HAP-1 (cell line): ENCODE data around the gene EPHB3.

Experiments
- DNase-seq, 2 experiments: peaks; one replicate each; pipeline ENCODE4 v3.0.0-alpha.2; 2016 to 2020; ENCODE audit warnings: low spot score in 2 of 2
- H3K27me3 ChIP-seq: fragments of 250-450 bp; sonication (Bioruptor Pico); 2 replicates; pipeline ENCODE4 v1.5.1; 2020; ENCODE audit warnings: low read depth, mild to moderate bottlenecking, moderate library complexity
- H3K36me3 ChIP-seq: fragments of 250-450 bp; sonication (Bioruptor Pico); replicated peaks from 2 replicates; pipeline ENCODE4 v1.5.1; 2020; ENCODE audit warnings: mild to moderate bottlenecking
- H3K4me1 ChIP-seq: fragments of 250-450 bp; sonication (Bioruptor Pico); 2 replicates; pipeline ENCODE4 v1.5.1; 2020; ENCODE audit warnings: mild to moderate bottlenecking
- H3K4me3 ChIP-seq: fragments of 250-450 bp; sonication (Bioruptor Pico); 2 replicates; pipeline ENCODE4 v1.5.1; 2020; ENCODE audit warnings: mild to moderate bottlenecking, moderate library complexity
- H3K9me3 ChIP-seq: fragments of 250-450 bp; sonication (Bioruptor Pico); 2 replicates; pipeline ENCODE4 v1.5.1; 2020; ENCODE audit warnings: mild to moderate bottlenecking, moderate library complexity
- in situ Hi-C: fragments of 300-500 bp; cut with MboI; formaldehyde crosslinking; loops from 3 replicates; pipeline ENCODE4 v1.14.3; 2020; ENCODE audit warnings: low sequenced_read_pairs, inconsistent platforms, mixed read lengths

Gene EPHB3

DNA sequence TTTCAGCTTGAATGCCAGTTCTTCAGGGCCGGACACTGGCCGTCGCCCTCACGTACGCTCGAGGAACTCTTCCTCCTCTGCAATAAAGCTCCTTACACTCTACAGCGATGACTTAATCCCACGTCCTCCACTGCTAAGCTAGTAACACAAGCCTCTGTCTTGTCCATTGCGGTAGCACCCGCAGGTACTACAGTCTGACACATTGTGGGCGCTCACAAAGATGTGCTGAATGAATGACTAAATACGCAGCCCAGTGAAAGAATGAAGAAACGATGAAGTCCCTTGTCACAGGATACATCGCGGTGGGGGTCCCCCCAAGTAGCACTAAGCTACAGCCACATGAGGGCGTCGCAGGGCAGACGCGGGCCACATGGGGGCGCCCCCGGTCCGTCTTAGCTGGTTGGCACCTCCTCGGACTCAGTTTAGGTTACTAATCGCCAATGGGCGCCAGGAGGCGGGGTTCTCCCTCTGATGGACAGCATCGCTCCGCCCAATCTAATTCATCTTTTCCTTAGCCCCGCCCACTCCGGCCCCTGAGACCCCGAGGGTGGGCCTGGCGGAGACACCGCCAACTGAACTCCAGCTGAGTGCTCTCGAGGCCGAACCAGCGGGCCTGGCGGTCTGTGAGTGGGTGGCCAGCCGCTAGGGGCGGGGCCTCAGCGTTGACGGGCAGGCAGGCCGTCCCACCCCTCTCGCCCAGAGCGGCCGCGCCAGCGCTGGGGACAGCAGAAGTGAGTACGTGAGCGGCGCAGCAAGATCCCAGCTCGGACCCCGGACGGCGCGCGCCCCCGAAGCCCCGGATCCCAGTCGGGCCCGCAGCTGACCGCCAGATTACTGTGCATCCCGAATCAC is at the start of gene EPHB3:
Gene EPHB3 (plus strand): TSS at position 725 of the 852 bp plus-strand sequence. CDS start 451 bp downstream, outside the sequence.
- peak; percentile 97 to 99 for DNase-seq
- no peaks in the 10 kb centered on the region for H3K27me3 ChIP-seq
- peak within 1 kb of the TSS; percentile 85 for H3K4me3 ChIP-seq
- peaks cover 31% of the 10 kb centered on the region for H3K4me1 ChIP-seq
- in situ Hi-C loops: no loop called here
- no peaks in the 10 kb centered on the region for H3K9me3 ChIP-seq
- H3K36me3 ChIP-seq: no peaks in the 10 kb centered on the region

DNA sequence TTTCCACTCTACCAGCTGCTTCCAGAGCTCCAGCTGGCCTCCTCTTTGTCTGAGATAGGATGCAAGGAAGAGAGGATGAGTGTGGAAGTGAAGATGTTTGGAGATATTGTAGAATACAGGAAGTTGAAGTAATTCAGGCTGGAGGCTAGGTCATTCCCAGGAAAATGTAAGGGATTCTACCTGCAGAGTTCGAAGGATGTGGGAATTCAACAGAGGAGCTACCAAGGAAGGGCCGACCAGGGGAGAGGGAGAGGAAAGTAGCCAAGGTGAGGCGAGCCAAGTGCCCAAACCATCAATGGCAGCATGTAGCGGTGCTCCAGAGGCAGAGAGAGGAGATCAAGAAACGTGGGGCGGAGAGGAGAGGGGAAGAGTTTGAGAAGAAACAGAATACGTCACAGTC is 49.0 kb upstream of the EPHB3 start:
- in situ Hi-C loops: no loop called here
- Histone ChIP-seq H3K4me1 (peaks cover 7% of the 10 kb centered on the region), H3K27me3 (peaks cover 17% of the 10 kb centered on the region), H3K4me3 (no peak overlapping the region), H3K9me3 (no peaks in the 10 kb centered on the region), H3K36me3 (no peaks in the 10 kb centered on the region)
- no peak for DNase-seq

DNA sequence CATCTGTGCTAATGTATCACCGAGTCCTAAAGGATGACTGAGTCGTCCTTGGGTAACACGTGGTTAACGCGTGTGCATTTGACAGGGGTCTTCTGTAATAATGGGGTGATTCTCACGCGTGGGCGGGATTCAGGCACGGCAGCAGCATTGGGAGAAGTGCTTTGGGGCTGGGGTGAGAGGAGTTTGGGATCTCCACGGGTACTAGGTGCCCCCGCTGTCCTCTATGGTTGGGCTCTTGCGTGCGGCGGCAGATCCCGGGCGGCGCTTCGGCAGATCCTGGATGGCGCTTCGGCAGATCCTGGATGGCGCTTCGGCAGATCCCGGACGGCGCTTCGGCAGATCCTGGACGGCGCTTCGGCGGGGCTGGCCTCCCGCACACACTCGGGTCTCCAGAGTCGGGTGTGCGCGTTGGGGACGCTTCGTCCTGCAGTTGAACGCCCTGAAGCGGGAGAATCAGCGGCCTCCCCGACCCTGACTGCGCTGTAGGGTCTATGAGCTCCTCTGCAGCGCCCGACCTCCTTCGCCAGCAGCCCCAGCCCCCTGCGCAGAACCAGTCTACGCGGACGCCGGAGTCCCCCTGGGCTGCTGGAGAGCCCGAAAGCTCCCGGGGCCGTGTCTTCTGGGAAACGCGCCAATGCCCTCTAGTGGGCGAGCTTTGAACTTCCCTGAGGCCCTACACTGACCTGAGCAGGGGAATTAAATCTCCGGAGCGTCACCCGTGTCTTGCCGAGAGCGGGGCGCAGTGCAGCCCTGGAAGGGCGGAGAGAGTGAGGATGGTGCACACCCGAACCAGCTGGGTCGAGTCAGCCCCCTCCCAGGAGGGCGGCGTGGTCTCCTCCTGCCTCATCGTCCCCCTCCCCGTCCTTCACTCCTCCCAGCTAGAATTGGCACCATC is 48.1 kb upstream of the EPHB3 start:
- H3K9me3 ChIP-seq: no peaks in the 10 kb centered on the region
- peaks cover 7% of the 10 kb centered on the region for H3K4me1 ChIP-seq
- no peaks in the 10 kb centered on the region for H3K36me3 ChIP-seq
- H3K27me3 ChIP-seq: peaks cover 25% of the 10 kb centered on the region
- DNase-seq: peak; percentile 79 to 94
- in situ Hi-C loops: no loop called here
- peak overlapping the region; percentile 21 for H3K4me3 ChIP-seq

DNA sequence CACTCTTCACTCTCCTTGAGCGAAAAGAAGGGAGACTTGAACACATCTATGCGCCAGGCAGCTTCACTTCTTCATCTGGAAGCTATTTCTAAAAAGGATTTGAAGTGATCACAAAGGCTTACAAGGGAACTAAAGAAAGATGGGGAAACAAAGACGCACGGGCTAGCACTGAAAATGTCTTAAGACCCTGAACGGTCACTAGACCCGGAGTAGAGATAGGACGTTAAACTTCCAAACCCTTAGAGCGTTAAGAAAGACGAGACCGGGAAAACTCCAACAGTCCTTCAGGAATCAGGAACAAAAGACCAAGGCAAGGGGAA is 47.5 kb upstream of the EPHB3 start:
- no peak for DNase-seq
- H3K36me3 ChIP-seq: no peaks in the 10 kb centered on the region
- peak overlapping the region; percentile 21 for H3K4me3 ChIP-seq
- peaks cover 25% of the 10 kb centered on the region for H3K27me3 ChIP-seq
- in situ Hi-C loops: no loop called here
- peaks cover 7% of the 10 kb centered on the region for H3K4me1 ChIP-seq
- no peaks in the 10 kb centered on the region for H3K9me3 ChIP-seq

DNA sequence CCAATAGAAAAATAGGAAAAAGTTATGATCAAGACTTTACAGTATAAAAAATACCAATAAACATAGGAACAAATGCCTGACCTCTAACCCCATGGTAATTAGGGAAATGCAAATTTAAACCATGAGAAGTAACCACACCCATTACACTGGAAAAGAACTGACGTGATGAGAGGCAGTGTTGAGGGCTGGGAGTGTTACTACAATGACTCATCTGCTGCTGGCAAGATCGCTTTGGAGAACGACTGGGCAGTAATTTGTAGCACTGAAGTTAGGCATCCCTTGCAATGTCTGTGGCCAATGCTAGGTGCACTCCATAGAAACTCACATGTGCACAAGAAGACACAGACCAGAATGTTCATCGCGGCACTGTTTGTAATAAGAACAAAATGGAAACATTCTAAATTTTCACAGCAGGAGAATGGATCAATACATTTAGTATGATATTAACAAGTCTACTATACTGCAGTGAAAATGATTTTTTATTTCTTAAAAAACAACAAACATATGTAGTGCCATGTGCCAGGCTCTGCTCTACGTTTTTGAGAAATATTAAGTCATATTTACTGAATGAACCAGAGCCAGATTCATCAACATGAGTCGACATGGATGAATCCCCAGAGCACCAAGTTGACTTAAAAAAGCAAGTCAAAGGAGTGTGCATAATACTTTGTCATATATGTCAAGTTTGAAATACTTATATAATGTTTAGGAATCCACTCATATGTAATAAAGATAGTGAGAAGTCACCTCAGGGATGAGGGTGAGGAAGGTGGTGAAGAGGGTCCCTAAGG is 37.6 kb upstream of the EPHB3 start:
- peaks cover 4% of the 10 kb centered on the region for H3K4me1 ChIP-seq
- H3K27me3 ChIP-seq: no peaks in the 10 kb centered on the region
- DNase-seq: no peak
- no peak overlapping the region for H3K4me3 ChIP-seq
- no peaks in the 10 kb centered on the region for H3K36me3 ChIP-seq
- no peaks in the 10 kb centered on the region for H3K9me3 ChIP-seq
- in situ Hi-C loops: no loop called here

DNA sequence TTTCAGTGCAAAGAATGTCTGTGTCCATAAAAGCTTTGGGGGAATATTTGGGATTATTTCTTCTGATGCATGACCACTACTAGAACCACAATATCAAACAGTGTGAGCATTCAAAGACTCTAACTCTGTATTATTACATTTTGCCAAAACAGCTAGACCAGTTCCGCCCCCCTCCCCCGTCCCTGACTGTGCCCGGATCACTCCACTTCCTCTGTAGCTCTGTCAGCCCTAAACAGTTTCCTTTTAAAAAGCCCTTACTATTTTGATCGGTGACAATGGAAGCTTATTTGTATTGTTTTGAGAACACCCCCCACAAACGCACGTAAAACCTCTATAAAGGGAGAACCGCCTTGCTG is 36.6 kb upstream of the EPHB3 start:
- Histone ChIP-seq H3K4me1 (peaks cover 4% of the 10 kb centered on the region), H3K36me3 (no peaks in the 10 kb centered on the region), H3K9me3 (no peaks in the 10 kb centered on the region), H3K4me3 (peak overlapping the region; percentile 32), H3K27me3 (no peaks in the 10 kb centered on the region)
- DNase-seq: peak; percentile 12 to 22
- in situ Hi-C loops: loop anchor here (25.0 kb wide), 1 partner anchor 638 kb away; the partner anchor contains the start of gene PARL

DNA sequence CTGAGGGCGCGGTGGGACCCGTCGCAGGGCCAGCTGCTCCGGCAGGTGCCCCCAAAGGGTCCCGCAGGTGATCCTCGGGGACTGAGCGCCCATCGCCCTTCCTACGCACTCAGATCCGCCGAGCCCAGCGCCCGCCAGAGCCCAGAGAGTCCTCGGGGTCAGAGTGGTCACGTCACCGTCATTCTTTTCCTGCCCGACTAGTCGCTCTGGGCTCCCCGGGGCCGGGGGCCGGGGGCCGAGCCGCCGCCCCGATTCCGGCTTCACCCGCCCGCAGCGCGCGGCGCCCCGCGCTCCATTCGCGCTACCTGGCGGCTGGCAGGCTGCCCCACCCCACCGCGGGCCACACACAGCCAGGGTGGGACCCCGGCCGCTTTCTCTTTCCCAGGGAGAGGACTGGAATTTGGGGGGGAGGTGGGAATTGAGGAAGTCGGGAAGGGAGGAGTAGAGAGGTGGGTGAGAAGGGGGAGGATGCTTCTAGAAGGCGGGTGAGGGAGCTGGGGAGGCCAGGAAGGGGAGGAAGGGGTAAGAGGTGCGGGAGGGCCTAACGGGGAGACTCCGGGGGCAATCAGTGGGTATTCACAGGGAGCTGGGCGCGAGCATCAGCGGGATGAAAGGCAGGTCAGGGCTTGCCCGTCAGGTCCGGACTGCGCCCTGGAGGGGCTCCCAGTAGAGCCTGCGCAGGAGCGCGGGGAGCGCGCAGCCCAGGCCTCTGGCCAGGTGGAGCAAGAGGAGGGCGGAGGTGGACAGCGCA is 36.1 kb upstream of the EPHB3 start:
- in situ Hi-C loops: loop anchor here (25.0 kb wide), 1 partner anchor 638 kb away; the partner anchor contains the start of gene PARL
- peak in 1 of 2 experiments; percentile 21 for DNase-seq
- Histone ChIP-seq H3K27me3 (no peaks in the 10 kb centered on the region), H3K4me1 (peaks cover 4% of the 10 kb centered on the region), H3K9me3 (no peaks in the 10 kb centered on the region), H3K36me3 (no peaks in the 10 kb centered on the region), H3K4me3 (peak overlapping the region; percentile 32)

DNA sequence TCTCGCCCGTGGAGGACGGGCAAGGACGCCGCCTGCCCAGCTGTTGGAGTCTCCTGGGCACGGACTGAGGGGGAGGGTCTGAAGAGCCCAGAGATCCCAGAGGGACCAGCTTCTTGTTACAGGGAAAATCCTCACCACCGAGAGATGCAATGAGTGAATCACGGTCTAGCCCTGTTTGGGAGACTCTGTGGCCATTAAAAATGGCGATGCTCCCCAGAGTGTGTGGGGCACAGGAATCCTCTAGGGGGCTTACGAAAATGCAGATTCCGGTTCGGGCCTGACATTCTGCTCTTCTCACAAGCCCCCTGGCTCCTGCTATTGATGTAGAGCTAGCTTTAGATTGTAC is 35.5 kb upstream of the EPHB3 start:
- no peak for DNase-seq
- no peaks in the 10 kb centered on the region for H3K9me3 ChIP-seq
- H3K4me3 ChIP-seq: no peak overlapping the region
- no peaks in the 10 kb centered on the region for H3K27me3 ChIP-seq
- no peaks in the 10 kb centered on the region for H3K36me3 ChIP-seq
- peaks cover 4% of the 10 kb centered on the region for H3K4me1 ChIP-seq
- in situ Hi-C loops: loop anchor here (25.0 kb wide), 1 partner anchor 639 kb away; the partner anchor contains the start of gene PARL

DNA sequence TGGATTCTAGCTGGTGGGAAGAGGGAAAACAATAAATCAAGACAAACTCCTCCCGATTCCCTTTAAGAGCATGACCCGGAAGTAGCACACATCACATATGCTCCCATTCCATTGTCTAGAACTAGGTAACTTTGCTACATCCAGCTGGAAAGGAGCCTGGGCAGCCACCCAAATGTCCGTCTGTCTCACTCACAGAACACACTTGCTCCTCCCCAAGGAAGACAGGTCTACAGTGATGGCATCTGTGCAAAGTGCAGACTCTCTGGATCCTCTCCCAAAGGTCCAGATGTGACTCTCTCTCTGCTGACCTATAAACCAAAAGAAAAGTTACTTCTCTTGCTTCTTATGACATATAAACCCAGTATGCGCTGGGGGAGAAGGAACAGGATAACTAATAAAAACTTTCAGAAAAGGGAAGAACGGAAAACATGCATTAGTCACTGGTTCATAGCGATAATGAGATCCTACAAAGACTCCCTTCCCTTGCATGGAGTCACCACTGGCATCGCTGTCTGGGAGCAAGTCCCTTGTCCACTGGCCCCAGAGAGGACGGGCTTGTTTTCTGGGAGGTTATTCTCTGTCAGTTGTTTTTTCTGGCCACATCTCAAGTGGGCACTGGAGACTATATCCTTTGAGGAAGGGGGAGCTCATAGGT is 29.8 kb upstream of the EPHB3 start:
- in situ Hi-C loops: loop anchor here (25.0 kb wide), 1 partner anchor 644 kb away; the partner anchor contains the start of gene PARL

DNA sequence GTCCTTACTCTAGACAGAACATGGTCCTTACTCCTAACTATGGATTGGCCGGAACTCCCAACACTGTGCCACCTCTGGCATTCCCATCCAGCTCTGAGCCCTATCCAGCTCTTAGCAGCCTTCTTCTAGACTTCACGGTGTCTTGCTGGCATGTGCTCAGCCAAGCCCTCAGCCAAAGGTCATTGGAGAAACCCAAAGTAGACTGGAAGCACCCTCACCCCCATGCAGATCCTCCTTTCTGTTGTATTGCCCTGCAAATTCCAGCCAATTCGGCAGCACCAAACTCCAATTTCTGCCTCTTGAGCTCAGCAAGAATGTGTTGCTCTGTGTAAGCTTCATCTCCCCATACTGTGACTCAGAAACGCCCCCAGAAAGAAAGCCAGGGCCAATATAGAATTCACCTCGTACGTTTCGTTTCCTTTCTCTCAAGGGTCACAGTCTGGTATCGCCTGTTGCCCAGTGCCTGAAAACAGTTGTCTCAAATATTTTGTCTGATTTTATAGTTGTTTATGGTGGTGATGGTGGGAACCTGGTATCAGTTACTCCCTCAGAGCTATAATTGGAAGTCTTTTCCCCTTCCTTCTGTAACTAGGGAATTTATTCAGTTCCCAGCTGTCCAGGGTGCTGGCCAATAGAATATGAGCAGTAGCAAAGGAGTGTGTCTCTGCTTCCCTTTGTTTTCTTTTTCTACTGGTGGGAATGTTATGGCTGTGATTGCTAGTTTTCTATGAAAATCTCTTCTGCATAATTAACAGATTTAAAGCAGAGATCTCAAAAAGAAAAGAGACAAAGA is 28.4 kb upstream of the EPHB3 start:
- no peak for DNase-seq
- in situ Hi-C loops: loop anchor here (25.0 kb wide), 1 partner anchor 646 kb away; the partner anchor contains the start of gene PARL
- H3K4me1 ChIP-seq: no peaks in the 10 kb centered on the region
- no peaks in the 10 kb centered on the region for H3K36me3 ChIP-seq
- H3K9me3 ChIP-seq: no peaks in the 10 kb centered on the region
- H3K4me3 ChIP-seq: no peak overlapping the region
- 0 out of 2 replicates have a peak, but pooled peaks cover 2% of the 10 kb centered on the region for H3K27me3 ChIP-seq

More for the DNA sequence above, 29.8 kb upstream of the EPHB3 start:
- Histone ChIP-seq H3K36me3 (no peaks in the 10 kb centered on the region), H3K27me3 (0 out of 2 replicates have a peak, but pooled peaks cover 2% of the 10 kb centered on the region), H3K4me1 (no peaks in the 10 kb centered on the region), H3K4me3 (no peak overlapping the region), H3K9me3 (no peaks in the 10 kb centered on the region)
- DNase-seq: no peak

DNA sequence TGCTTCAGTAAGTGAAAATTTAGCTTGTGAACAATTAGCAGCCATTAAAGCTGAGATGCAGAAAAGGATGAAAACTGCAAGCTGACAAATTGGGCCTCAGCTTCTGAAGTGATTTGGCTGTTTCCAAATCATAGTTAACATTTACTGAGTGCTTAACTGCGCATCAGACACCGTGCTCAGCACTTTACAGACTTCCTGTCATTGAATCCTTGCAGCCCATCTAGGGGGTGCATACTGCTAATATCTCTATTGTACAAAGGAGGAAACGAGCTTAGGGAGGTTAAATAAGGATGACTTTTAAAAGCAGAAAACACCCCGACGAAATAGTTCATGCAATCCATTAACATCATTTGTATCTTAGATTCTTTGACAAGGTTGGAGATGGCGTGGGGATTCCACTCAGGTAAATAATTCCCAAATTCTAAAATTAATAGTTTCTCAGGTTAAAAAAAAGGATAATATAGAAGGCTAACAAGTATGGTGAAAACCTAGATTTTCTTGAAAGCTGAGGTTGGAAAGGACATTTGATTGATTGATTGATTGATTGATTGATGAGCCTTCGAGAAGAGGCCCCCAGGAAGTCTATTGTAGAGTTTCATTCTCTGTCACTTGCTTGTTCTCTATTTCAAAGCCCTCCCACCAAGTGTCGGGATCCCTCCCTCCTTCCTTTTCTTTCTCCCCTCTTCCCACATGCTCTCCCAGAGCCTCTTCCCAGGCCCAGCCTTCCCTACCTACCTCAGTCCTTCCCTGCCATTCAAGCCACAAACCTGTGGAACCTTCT is 23.5 kb upstream of the EPHB3 start:
- Histone ChIP-seq H3K36me3 (no peaks in the 10 kb centered on the region), H3K4me3 (no peak overlapping the region), H3K9me3 (no peaks in the 10 kb centered on the region), H3K27me3 (no peaks in the 10 kb centered on the region; the same call in 1 of the 2 replicates), H3K4me1 (no peaks in the 10 kb centered on the region)
- in situ Hi-C loops: loop anchor here (25.0 kb wide), 1 partner anchor 651 kb away; the partner anchor contains the start of gene PARL
- DNase-seq: no peak
